CD14-positive monocyte (primary cell): Measurements from ENCODE around the gene NQO1. TPM values are rescaled to one million over a fixed set of nuclear protein-coding genes. Genes with fewer than 3 reads are reported as not detected.

Source experiments
- DNase-seq, 3 donors: peaks; one replicate each; pipeline ENCODE4 v3.0.0-alpha.2; 2011 to 2022
- H2AFZ ChIP-seq: 2 replicates; pipeline ENCODE4 v1.6.0; 2012; ENCODE audit warnings: mild to moderate bottlenecking, low read depth, low read length, inconsistent platforms; ENCODE audit not compliant: insufficient read depth, poor library complexity, severe bottlenecking
- H3K27ac ChIP-seq, 2 donors: 1 replicate in 1 of 2; 2 replicates in 1 of 2; pipeline ENCODE4 v1.5.1; 2012 to 2013; ENCODE audit warnings: low read length in 2 of 2, control low read depth in 1 of 2, inconsistent platforms in 1 of 2, low read depth in 1 of 2, mild to moderate bottlenecking in 1 of 2
- H3K27me3 ChIP-seq, 2 donors: one replicate each; pipeline versions ENCODE4 v1.6.0 to v1.6.1; 2011 to 2013; ENCODE audit warnings: low read length in 2 of 2; ENCODE audit not compliant: control insufficient read depth in 2 of 2, insufficient read depth in 2 of 2
- H3K36me3 ChIP-seq, 2 donors: replicated peaks in 1 of 2; 1 replicate in 1 of 2; 2 replicates in 1 of 2; pipeline versions ENCODE4 v1.5.1 to v1.6.1; 2012 to 2013; ENCODE audit warnings: low read length in 2 of 2, control low read depth in 1 of 2, inconsistent platforms in 1 of 2, mild to moderate bottlenecking in 1 of 2; ENCODE audit not compliant: insufficient read depth in 2 of 2, control insufficient read depth in 1 of 2
- H3K4me1 ChIP-seq, 2 donors: 1 replicate in 1 of 2; 2 replicates in 1 of 2; pipeline versions ENCODE4 v1.5.1 to v1.6.1; 2012 to 2013; ENCODE audit warnings: low read length in 2 of 2, control low read depth in 1 of 2, inconsistent platforms in 1 of 2, mild to moderate bottlenecking in 1 of 2, moderate library complexity in 1 of 2; ENCODE audit not compliant: insufficient read depth in 2 of 2, control insufficient read depth in 1 of 2
- H3K4me2 ChIP-seq: replicated peaks from 2 replicates; pipeline ENCODE3; 2012; ENCODE audit warnings: low read length, moderate library complexity, mild to moderate bottlenecking; ENCODE audit not compliant: poor library complexity, severe bottlenecking; ENCODE audit errors: extremely low read depth
- H3K4me3 ChIP-seq, 3 experiments: fragments of 200-600 bp in 1 of 3; sonication (generic) in 1 of 3; replicated peaks in 1 of 3; 1 replicate in 2 of 3; 2 replicates in 1 of 3; pipeline ENCODE4 v1.5.1; 2011 to 2013; ENCODE audit warnings: low read length in 3 of 3, mild to moderate bottlenecking in 3 of 3, control low read depth in 2 of 3, low read depth in 2 of 3, inconsistent platforms in 1 of 3, moderate library complexity in 1 of 3
- H3K79me2 ChIP-seq: 2 replicates; pipeline ENCODE4 v1.6.0; 2012; ENCODE audit warnings: mild to moderate bottlenecking, control low read depth, inconsistent platforms, low read length, moderate library complexity; ENCODE audit not compliant: insufficient read depth
- H3K9ac ChIP-seq: 2 replicates; pipeline ENCODE4 v1.6.0; 2017; ENCODE audit warnings: low read length, mild to moderate bottlenecking; ENCODE audit not compliant: insufficient read depth, poor library complexity, severe bottlenecking
- H3K9me3 ChIP-seq, 2 donors: replicated peaks in 1 of 2; 1 replicate in 1 of 2; 2 replicates in 1 of 2; pipeline versions ENCODE4 v1.5.1 to v1.6.1; 2012 to 2013; ENCODE audit warnings: low read length in 2 of 2, control low read depth in 1 of 2; ENCODE audit not compliant: control insufficient read depth in 1 of 2, insufficient read depth in 1 of 2
- H4K20me1 ChIP-seq: 2 replicates; pipeline ENCODE4 v1.6.0; 2012; ENCODE audit warnings: mild to moderate bottlenecking, low read length, control low read depth, moderate library complexity; ENCODE audit not compliant: insufficient read depth
- H3K27ac Mint-ChIP-seq, 7 donors: one replicate each; pipeline ENCODE4 v1.8.0; 2020; ENCODE audit warnings: mild to moderate bottlenecking in 7 of 7, mixed read lengths in 7 of 7, moderate library complexity in 6 of 7, inconsistent platforms in 2 of 7
- H3K27me3 Mint-ChIP-seq, 3 donors: one replicate each; pipeline ENCODE4 v1.8.0; 2021 to 2022; ENCODE audit warnings: low read depth in 3 of 3, mild to moderate bottlenecking in 3 of 3, mixed read lengths in 3 of 3, moderate library complexity in 3 of 3, inconsistent platforms in 1 of 3
- H3K36me3 Mint-ChIP-seq, 2 donors: one replicate each; pipeline ENCODE4 v1.8.0; 2020; ENCODE audit warnings: mixed read lengths in 2 of 2, inconsistent platforms in 1 of 2, mild to moderate bottlenecking in 1 of 2
- H3K4me1 Mint-ChIP-seq: one replicate; pipeline ENCODE4 v1.8.0; 2020; ENCODE audit warnings: mild to moderate bottlenecking, mixed read lengths
- H3K4me3 Mint-ChIP-seq, 2 donors: one replicate each; pipeline ENCODE4 v1.8.0; 2020; ENCODE audit warnings: mild to moderate bottlenecking in 2 of 2, mixed read lengths in 2 of 2, moderate library complexity in 1 of 2
- H3K9me3 Mint-ChIP-seq, 7 donors: one replicate each; pipeline ENCODE4 v1.8.0; 2020 to 2022; ENCODE audit warnings: mixed read lengths in 7 of 7, mild to moderate bottlenecking in 6 of 7, moderate library complexity in 6 of 7, inconsistent platforms in 2 of 7
- CTCF ChIP-seq: fragments of 200-600 bp; IDR thresholded peaks from one replicate; pipeline ENCODE4 v1.8.0; 2022; ENCODE audit warnings: antibody characterized with exemption, mild to moderate bottlenecking
- WGBS: methylation state at CpG from one replicate; pipeline ENCODE4 v1.1.5; 2013; ENCODE audit warnings: missing lambda C conversion rate; ENCODE audit not compliant: insufficient coverage; 5-methylcytosine and 5-hydroxymethylcytosine counted together
- intact Hi-C, 2 donors: fragments of 100-400 bp; cut with micrococcal nuclease; formaldehyde crosslinking; loops; one replicate each; pipeline versions ENCODE4 v1.15.0 to v1.15.1; 2023
- polyA plus RNA-seq, 3 donors: library from polyadenylated mRNA; depleted of rRNA in 1 of 3; unstranded in 2 of 3; stranded (reverse) in 1 of 3; fragments of 300-500 nt in 2 of 3; fragments of >200 nt in 1 of 3; fragmentation: Illumina TruSeq in 2 of 3; gene quantifications; 1 replicate in 2 of 3; 2 replicates in 1 of 3; pipeline ENCODE4 v1.2.3, GENCODE V29; 2012 to 2021

The NQO1 gene
- polyA plus RNA-seq, 3 donors = 0.51 to 3.9 (median 3.0) TPM

GRCh38 chr16:69701866-69702265 is 24.5 kb downstream of the NQO1 start:
- no CpG with 5 or more reads among the region's 2 CpGs for WGBS

GRCh38 chr16:69701452-69701851 is 24.9 kb downstream of the NQO1 start:
- Histone ChIP-seq H3K27ac (no peak overlapping the region), H3K79me2 (no peaks in the 10 kb centered on the region), H3K36me3 (peaks cover 19 to 54% of the 10 kb centered on the region in 2 donors), H3K4me1 (no peaks in the 10 kb centered on the region), H2AFZ (no peak overlapping the region), H3K9me3 (no peaks in the 10 kb centered on the region), H3K4me2 (no peak overlapping the region), H3K4me3 (no peak overlapping the region), H3K9ac (no peak overlapping the region), H4K20me1 (no peaks in the 10 kb centered on the region), H3K27me3 (no peaks in the 10 kb centered on the region)
- Mint-ChIP-seq H3K36me3 (peaks cover 24 to 33% of the 10 kb centered on the region in 2 donors), H3K27me3 (peaks cover 0 to 2% (median 0%) of the 10 kb centered on the region in 3 donors), H3K9me3 (no peaks in the 10 kb centered on the region), H3K27ac (no peak overlapping the region), H3K4me3 (no peak overlapping the region), H3K4me1 (no peaks in the 10 kb centered on the region)
- TF ChIP-seq CTCF = no peak
- no peak for DNase-seq
- intact Hi-C loops = no loop called here

More at GRCh38 chr16:69701866-69702265, 24.5 kb downstream of the NQO1 start:
- no peaks in the 10 kb centered on the region for H4K20me1 ChIP-seq
- DNase-seq = no peak
- no peaks in the 10 kb centered on the region for H3K4me1 Mint-ChIP-seq
- H2AFZ ChIP-seq = no peak overlapping the region
- H3K4me3 Mint-ChIP-seq = no peak overlapping the region
- peaks cover 0 to 2% (median 0%) of the 10 kb centered on the region in 3 donors for H3K27me3 Mint-ChIP-seq
- no peak overlapping the region for H3K9ac ChIP-seq
- no peaks in the 10 kb centered on the region for H3K4me1 ChIP-seq
- no peaks in the 10 kb centered on the region for H3K27me3 ChIP-seq
- intact Hi-C loops = no loop called here
- no peaks in the 10 kb centered on the region for H3K79me2 ChIP-seq
- H3K36me3 ChIP-seq = peaks cover 15 to 49% of the 10 kb centered on the region in 2 donors
- no peak overlapping the region for H3K27ac Mint-ChIP-seq
- TF ChIP-seq CTCF = no peak
- H3K4me3 ChIP-seq = no peak overlapping the region
- no peaks in the 10 kb centered on the region for H3K9me3 ChIP-seq
- no peak overlapping the region for H3K27ac ChIP-seq
- H3K4me2 ChIP-seq = no peak overlapping the region
- peaks cover 23 to 33% of the 10 kb centered on the region in 2 donors for H3K36me3 Mint-ChIP-seq
- no peaks in the 10 kb centered on the region for H3K9me3 Mint-ChIP-seq
